D341Med (cell line): Measurements from ENCODE around the gene EDNRA.
A peak's percentile ranks its signal among the peaks of the same experiment; 100 is the strongest.
"Not testable (repeated sequence)": the region's sequence is repeated elsewhere in the genome, so short reads cannot be mapped to it uniquely, and the experiment has no call there.

ENCODE experiments used
- DNase-seq: peaks from one replicate; pipeline ENCODE4 v3.0.0; 2012; ENCODE audit warnings: low spot score

EDNRA gene

GRCh38 chr4:147480891-147481576, at the start of gene EDNRA:
EDNRA (plus strand) TSS chr4:147481097; CDS start chr4:147485682, 4,585 bp downstream.
- peak; percentile 55 for DNase-seq

DNA sequence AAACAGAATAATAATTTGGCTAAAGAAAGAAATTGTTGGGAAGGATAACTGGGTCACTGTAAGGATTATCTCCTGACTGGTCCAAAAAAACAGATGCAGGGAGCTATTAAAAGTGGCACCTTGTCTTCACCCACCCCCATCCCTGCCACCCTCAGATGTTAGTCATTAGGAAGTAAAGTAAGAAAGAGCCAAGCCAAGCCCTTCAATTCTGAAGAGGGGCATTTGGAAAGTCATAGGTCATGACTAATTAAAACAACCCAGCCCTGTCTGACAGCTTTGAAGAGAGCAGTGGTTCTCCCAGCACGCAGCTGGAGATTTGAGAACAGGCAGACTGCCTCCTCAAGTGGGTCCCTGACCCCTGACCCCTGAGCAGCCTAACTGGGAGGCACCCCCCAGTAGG, 46.5 kb upstream of the EDNRA start:
- not testable (repeated sequence) for DNase-seq

DNA sequence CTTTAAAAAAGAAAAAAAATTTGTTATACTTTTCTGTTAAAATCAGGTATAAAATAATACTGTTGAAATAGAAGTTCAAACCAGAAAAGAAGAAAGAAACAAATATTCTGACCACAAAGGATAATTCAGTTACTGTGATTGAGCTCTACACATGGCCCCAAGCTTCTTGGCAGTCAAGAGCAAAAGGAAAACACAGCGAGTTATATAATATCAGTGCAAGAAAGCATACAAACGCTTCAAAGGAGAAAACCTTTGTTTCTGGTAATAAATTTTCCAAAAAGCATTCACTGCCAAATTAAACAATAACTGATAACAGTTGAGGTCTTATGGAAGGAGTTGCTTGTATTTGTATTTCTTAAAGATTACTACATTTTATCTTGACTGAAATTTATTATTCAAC, 40.5 kb upstream of the EDNRA start:
- no peak for DNase-seq

DNA sequence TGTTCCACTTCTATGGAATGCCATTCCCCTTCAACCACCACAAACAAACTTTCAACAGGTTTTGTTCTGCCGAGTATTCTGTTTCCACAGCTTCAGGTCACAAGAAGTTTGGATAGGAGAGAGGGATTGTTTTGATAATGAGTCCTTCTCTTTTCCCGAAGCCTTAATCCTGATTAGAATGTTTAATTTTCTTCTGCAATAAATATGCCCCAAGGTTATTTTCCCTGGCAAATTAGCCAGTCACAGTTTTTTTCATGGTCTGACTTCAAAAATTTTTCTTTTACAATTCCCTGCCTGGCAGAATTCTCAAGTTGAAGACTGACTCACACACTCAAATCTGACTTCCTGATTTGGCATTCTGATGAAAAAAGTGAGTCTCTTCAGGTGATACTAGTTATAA, 33.1 kb upstream of the EDNRA start:
- no peak for DNase-seq

DNA sequence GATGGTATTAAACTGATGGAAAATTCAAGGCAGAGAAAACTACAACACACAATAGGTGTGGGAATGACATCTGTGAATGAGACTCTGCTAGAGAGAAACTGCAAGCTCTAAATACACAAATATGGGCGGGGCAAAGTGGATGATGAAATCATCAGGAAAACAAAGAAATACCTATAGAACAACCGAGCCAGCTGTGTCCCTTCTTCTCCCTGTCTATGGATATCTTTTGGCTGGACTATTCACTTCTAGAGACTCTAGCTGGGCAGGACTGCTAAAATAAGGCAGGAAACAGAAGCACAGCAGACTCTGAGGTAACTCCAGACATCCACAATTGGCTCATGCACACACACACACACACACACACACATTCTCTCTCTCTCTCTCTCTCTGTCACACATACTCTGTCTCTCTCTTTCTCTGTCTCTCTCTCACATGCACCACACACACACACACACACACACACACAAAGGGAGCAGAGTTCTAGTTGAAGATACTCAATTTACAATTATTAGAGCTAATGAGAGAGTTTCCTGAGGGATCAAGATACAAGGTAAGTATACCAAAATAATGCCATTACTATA, 27.2 kb upstream of the EDNRA start:
- DNase-seq, result no peak

DNA sequence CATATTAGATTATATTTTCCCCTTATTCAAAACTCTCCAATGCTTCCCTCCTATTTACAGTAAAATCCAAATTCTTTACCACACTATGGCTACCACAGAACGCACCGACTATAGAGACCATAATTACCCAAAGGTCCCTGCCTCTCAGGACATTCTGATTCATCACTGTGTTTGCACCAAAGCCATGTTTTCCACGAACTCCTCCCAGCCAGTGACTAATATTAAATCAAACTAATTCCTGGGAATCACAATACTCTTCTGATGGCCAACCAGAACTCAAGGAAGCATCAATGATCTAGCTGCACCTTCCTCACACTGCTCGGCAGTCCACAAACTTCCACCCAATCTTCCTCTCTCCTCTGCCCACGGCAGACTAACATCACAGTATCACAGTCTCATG, 24.2 kb upstream of the EDNRA start:
- no peak for DNase-seq

DNA sequence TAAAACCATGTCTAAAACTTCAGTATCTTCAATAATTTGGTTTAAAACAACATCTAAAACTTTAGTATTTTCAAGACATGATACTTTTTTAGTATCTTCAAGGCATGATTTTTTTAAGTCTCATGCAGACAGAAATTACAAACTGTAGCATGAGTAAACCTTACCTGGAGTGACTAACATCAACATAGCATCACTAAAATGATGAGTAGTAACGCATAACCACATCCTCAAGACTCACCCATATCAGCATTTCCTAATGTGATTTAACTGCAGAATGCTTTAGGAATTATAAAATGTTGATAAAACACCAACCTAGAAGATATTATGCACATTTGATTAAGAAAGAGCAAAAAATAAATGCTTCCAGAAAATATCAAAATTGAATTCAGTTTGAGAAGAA, 19.7 kb upstream of the EDNRA start:
- no peak for DNase-seq

DNA sequence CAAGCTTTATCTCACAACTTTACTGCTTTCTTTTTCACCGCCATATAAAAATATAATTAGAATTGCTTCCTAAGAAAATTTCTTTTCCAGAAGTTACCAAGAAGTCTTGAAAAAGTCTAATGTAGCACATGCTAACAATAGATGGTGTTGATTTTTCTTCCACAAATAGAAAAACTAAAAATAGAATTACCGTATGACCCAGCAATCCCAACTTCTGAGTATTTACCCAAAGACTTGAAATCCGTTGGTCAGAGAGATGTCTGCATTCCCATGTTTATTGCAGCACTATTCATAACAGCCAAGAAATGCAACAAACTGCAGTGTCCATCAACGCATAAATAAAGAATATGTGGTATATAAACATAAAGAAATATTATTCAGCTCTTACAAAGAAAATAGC, 17.8 kb upstream of the EDNRA start:
- DNase-seq, result no peak

GRCh38 chr4:147465461-147465860, 15.4 kb upstream of the EDNRA start:
- DNase-seq, result no peak

GRCh38 chr4:147477439-147477838, 3.5 kb upstream of the EDNRA start:
- no peak for DNase-seq

DNA sequence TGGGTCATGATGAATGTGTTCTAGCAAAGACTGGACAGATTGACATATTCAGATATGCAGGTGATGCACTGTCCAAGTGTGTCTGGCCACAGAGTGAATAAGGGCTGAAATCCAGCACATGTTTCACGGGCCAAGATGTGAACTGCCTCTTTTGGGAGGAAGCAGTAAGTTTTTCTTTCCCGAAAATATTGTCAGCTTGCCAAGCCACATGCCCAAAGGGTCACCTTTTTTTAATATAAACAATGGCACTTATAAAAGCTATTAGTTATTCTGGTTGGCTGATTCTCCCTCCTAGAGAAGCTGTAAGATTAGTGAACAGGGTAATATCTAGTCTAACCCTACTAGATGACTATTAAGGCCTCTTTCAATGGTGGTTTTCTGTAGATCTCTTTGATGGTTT, 1.5 kb upstream of the EDNRA start:
- no peak for DNase-seq

GRCh38 chr4:147479786-147480185, 1.1 kb upstream of the EDNRA start:
- DNase-seq, result no peak

DNA sequence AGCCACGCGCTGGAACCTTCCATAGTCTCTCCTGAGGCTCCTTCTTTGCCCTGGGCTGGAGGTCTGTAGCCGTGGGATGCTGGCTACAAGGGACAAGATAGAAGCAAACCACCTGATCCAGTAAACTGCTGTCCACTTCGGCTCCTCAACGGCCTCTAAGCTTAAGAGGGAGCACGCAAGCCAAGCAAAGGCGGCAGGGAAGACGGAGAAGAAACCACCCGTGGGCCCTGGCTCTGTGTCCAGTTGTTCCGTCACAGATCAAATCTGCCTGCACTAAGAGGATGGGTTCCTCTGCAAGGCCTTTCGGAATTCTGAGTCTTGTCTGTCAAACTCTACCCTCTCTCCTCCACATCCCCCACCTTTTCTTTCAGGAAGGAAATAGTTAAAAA, 401 bp upstream of the EDNRA start:
- DNase-seq, result no peak

DNA sequence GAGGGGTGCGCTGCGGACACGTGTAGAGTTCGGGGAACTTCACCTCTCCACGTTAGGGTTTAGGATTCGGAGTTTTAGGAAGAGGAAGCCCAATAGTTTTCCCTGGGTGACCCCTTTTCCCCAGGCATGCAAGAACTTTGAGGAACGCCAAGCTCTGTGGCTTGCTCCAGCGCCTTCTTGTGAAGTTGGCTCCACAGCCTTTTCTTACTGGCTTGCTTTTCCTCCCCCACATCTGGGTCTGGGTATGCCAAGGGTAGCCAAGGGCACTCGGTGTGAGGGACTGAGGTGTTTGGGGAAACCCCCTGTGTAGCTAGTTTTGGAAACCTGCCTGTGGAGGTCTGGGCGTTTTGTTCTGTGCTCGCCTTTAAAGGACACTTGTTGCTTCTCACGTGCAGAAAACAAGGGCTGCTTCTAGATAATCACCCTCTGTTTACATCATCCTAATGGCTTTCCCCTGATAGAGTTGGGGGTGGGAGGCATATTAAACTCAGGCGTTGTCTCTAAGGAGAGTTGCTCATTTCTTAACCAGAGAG, 746 bp downstream of the EDNRA start:
- DNase-seq, result no peak

DNA sequence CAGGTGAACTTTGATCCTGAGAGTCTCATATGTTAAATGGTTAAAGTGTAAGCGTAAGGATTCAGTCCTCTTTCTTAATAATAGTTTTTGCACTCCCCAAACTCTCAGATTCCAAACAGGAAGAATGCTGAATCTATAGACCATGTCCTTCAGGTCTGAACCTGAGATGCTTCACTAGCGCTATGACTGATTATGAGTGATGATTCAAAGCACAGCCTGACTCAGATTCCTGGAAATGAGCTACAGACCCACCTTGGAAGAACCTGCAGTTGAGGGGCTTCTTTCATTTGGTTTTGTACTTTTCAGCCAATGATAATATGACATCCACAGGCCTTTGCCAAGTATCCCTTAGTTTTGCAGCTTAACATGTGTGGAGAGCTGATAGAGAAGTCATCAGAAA, 1.4 kb downstream of the EDNRA start:
- no peak for DNase-seq

DNA sequence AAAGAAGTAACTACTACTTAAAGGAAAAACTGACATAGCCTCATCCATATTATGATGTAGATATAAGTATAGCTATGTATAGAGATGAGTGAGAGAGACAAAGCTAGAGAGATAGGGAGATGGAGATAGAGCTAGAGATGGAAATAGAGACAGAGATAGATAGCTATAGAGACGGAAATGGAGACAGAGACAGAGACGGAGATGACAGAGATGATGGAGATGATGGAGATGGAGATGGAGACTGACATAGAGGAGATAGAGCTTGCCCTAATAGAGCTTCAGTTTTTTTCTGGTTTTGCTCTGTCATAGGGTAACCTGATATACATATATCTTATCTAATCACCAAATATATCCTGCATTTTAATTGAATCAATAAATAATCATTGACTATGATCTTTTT, 4.3 kb downstream of the EDNRA start:
- no peak for DNase-seq

DNA sequence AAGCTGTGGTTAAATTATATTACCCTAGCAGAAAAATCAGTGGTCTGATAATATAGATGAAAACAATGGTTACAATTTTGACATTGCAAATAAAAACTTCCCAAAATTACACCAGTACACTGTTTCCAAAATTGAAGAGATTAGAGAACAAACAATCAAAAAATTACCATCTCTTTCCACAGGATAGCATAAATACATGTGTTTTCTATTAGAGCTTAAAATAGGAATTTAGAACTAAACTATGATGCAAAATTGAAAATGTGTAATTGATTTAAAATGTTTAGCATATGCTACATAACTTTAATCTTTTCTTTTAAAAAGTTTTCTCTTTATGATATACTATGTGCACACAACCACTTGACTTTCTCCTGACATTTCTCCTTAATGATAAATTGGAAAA, 6.7 kb downstream of the EDNRA start:
- DNase-seq, result no peak

DNA sequence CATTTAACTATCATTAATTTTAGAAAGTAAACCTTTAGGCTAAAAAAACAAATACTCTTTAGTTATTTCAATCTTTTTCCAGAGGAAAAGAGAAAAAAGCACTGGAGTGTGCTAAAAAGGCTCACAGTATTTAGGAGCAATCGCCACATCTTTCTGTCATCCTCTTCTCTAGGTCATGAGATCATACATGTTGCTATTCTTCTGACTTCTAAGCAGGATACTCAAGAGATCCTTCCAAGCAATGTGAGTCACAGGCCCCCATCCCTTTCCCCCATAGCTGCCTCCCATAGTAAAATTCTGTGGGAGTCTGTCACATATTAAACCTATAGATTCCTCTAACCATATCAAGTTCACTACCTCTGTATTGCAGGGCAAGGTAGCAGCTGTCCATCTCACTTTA, 7.7 kb downstream of the EDNRA start:
- no peak for DNase-seq

GRCh38 chr4:147491086-147491485, 10.2 kb downstream of the EDNRA start:
- no peak for DNase-seq

GRCh38 chr4:147492306-147492705, 11.4 kb downstream of the EDNRA start:
- no peak for DNase-seq

GRCh38 chr4:147492761-147493160, 11.9 kb downstream of the EDNRA start:
- DNase-seq, result no peak

DNA sequence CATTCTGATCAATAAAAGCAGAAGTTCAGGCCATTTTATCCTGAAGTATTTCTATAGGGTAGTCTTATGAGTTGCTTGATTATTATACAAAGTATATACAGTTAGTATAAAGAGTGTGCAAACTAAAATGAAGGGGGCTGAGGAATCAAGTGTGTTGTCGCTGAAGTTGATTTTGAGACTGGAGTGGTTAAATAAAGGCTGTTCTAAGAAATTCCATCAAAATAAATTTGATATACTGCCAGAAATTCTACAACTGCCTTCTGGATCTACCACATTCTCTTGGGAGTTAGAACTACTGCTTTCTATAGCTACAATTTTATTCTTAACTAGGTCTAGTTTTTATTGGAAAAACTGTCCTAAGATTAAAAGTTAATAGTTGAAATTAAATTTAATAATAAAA, 12.4 kb downstream of the EDNRA start:
- DNase-seq, result no peak

DNA sequence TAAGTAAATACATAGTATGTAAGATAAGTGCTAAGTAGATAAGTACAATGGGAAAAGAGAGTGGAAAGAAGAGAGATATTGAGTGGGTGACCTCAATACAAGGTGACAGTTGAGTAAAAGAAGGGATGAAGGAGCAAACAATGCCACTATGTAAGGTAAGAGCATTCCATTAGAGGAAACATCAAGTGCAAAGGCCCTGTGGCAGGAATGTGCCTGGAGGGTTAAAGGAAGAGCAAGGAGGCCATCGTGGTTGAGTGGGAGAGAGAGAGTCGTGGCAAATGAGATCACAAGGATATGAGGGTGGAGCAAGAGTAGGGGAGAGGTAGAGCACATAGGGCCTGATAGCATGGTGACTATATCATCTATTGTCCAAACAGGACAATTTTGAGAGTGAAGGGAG, 13.4 kb downstream of the EDNRA start:
- no peak for DNase-seq

DNA sequence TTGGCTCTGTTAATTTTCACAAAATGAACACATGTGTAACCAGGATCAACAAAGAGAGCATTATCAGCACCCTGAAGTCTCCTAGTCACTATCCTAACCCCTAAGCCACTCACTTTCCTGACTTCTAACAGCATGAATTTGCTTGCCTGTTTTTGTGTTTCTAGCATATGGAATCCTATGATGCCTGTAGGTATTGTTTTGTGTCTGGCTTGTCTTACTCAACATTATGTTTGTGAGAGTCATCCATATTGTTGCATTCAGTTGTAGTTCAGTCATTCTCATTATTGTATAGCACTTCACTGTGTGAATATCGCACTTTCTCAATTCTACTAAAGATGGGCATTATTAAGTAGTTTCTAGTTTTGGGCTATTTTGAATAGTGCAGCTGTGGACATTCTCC, 15.6 kb downstream of the EDNRA start:
- DNase-seq, result no peak
